HL-60/S4 (cell line): ENCODE data around the gene GAPVD1.

Experiments
- in situ Hi-C: fragments of 300-500 bp; cut with MboI; formaldehyde crosslinking; loops from 2 replicates; pipeline ENCODE4 v1.14.3; 2022; ENCODE audit warnings: low sequenced_read_pairs

The GAPVD1 gene

GRCh38 chr9:125400232-125400631 lies 138.6 kb downstream of the GAPVD1 start:
- in situ Hi-C loops: loop anchor here (25.0 kb wide), 3 partner anchors 212 to 1087 kb away; no protein-coding TSS in a partner anchor

GRCh38 chr9:125400725-125401716 lies 139.4 kb downstream of the GAPVD1 start:
- in situ Hi-C loops: loop anchor here (25.0 kb wide), 3 partner anchors 211 to 1086 kb away; no protein-coding TSS in a partner anchor

DNA sequence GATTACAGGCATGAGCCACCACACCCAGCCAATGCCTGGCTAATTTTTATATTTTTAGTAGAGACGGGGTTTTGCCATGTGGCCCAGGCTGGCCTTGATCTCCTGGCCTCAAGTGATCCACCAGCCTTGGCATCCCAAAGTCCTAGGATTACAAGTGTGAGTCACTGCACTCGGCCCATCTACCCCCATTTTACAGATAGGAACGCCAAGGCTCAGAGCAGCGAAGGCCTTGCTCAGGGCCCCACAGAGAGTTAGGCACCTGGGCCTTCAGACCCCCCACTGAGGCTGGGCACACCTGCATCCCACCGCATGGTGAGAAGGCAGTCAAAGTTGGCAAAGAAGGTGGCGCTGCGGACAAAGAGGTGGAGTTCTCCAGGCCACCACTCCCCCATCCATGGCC lies 143.1 kb downstream of the GAPVD1 start:
- in situ Hi-C loops: loop anchor here (25.0 kb wide), 3 partner anchors 208 to 1083 kb away; no protein-coding TSS in a partner anchor

DNA sequence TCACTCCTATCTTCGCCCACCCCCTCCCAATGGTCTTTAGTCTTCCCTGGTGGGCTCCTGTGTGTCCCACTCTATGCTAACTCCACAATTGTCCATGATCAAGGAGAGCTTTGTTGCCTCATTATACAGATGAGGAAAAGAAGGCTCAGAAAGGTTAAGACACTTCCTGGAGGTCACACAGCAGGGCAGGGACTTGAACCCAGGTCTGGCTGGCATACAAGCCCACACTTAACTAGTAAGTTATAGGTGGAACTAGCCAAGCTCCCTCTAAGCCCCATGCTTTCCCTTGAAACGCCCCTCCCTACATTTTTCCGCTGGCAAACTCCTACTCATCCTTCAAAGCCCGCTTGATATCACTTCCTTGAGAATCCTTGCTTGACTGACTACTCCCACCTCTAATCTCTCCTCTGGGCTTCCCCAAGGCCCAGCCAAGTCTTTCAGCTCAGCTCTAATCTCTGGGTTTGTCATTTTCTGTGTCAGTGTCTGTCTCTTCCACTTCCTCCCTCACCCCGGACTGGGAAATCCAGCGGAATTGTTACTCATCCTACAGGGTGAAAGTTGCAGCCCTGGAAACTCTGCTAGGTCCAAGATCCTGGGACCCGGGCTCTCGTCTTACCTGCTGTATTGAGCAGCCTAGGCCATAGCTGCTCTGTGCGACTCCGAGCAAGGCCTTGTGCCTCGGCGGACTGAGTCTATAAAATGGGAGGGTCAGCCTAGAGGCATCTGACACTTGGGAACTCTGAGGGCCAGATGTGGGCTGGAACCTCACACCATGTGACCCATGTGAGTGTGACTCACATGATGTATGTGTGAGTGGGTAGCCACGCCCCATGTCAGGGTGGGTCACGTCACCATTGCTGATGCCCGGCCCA lies 144.5 kb downstream of the GAPVD1 start:
- in situ Hi-C loops: loop anchor here (25.0 kb wide), 3 partner anchors 206 to 1081 kb away; no protein-coding TSS in a partner anchor

- in situ Hi-C loops: loop anchor here (25.0 kb wide), 3 partner anchors 206 to 1081 kb away; no protein-coding TSS in a partner anchor
These were observed 145.1 kb downstream of the GAPVD1 start for GRCh38 chr9:125406810-125407087.

- in situ Hi-C loops: loop anchor here (25.0 kb wide), 3 partner anchors 205 to 1080 kb away; no protein-coding TSS in a partner anchor
These were observed 145.9 kb downstream of the GAPVD1 start for GRCh38 chr9:125407432-125407973.

DNA sequence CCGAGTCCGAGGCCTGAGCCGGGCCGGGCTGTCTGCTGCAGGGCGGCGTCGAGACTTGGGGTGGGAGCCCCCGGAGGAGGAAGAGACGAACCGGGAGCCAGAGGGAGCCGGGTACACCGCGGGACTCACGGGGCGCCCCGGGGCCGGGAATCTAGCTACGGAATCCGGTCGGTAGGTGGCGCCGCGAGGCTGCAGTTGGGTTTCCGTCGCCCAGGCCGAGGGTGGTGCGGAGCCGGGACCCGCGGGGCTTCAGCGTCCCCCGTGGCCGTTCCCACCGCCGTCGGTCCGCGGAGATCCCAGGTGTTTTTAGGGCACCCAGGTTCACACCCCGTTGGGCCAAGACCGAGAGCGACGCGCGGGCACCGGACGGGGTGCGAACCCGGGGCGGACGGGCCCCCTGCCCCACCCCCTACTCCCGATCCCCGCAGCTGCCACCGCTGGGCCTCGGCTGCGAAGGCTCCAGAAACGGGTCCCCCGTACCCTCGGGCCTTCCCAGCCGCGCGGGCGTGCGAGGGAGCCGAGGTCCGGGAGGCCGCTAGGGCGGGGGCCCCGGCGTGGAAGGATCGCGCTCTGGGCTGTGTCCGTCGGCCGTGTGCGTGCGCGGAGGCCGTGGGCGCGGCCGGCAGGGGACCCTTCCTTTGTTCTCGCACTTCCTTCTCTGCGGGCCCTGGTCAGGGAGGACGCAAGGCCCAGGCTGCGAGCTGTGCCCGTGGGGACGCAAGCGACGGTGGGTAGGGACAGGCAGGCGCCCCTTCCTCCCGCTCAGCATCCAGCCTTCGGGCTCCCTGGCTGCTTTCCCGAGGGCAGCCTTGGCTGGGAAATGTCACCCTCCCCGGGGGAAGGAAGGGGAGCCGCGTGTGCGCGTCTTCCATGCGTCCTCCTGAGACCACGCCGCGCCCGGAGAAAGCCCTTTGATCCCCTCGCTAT lies 146.6 kb downstream of the GAPVD1 start:
- in situ Hi-C loops: loop anchor here (25.0 kb wide), 3 partner anchors 204 to 1079 kb away; no protein-coding TSS in a partner anchor

DNA sequence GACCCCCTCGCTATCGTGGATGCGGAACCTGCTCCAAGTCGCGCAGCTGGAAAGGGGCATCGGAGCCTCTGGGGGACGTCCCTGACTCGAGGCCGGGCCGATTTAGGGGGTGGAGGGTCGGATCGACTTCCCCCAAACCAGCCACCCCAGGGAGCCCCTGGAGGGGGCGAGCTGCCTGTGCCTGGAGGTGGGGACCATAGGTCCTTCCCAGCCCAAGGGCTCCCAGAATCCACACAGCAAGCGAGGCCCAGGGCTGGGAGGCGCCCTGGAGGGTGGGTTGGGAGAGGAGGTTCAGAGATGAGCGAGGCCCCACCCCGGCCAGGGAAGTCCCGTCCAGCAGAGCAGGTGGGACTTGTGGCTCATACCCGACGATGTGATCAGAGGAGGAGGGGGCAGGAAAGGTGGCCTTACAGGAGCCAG lies 147.6 kb downstream of the GAPVD1 start:
- in situ Hi-C loops: loop anchor here (25.0 kb wide), 3 partner anchors 203 to 1078 kb away; no protein-coding TSS in a partner anchor

DNA sequence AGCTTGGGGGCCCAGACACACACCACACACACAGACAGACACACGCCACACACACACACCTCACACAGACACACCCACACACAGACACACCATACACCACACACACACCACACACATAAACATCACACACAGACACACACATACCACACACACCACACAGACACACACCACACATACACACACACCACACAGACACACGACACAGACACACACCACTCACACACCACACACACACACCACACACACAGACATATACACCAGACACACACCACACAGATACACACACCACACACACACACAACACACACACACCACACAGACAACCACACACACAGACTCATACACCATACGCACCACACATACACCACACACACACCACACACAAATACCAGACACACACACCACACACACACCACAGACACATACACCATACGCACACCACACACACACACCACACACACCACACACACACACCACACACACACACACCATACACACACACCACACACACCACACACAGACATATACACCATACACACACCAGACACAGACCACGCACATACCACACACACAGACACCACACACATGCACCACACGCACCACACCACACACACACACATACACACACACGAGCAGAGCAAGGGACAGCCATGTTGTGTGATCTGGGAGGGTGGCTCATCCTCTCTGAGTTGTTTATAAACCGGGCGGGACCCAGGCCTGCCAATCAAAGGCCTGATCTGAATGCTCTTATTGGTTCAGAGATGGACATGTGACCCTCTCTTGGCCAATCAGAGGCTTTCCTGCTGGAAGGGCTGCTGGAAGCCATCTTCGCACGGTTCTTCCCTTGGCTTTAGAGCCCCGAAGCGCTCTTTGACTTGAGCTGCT lies 148.3 kb downstream of the GAPVD1 start:
- in situ Hi-C loops: loop anchor here (25.0 kb wide), 3 partner anchors 202 to 1077 kb away; no protein-coding TSS in a partner anchor

- in situ Hi-C loops: loop anchor here (25.0 kb wide), 3 partner anchors 202 to 1077 kb away; no protein-coding TSS in a partner anchor
These were observed 148.9 kb downstream of the GAPVD1 start for GRCh38 chr9:125410522-125410894.

DNA sequence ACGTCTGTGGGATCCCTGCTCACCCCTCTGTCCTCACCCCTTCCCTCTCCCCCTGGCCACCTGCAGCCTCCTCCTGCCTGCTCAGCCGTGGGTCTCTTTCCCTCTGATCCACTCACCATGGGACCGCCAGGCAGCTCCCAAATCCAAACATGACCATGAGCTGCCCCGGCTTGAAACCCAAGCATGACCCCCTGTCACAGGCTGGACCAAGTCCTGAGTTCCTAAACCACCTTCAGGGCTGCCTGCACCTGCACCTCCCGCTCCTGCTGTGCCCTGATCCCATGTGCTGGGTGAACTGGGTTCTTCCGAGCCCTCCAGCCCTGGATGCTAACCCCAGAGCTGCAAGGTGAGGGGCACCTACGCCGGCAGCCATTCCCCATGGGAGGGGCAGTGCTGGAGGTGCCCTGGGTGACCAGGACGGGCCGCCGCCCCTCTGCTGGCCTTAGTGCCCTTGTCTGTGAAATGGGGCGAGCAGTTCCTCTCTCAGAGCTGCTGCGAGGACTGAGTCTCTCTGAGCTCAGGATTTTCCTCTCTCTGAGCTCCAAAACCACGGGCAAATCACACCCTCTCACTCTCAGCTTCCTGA lies 149.6 kb downstream of the GAPVD1 start:
- in situ Hi-C loops: loop anchor here (25.0 kb wide), 3 partner anchors 201 to 1076 kb away; no protein-coding TSS in a partner anchor

DNA sequence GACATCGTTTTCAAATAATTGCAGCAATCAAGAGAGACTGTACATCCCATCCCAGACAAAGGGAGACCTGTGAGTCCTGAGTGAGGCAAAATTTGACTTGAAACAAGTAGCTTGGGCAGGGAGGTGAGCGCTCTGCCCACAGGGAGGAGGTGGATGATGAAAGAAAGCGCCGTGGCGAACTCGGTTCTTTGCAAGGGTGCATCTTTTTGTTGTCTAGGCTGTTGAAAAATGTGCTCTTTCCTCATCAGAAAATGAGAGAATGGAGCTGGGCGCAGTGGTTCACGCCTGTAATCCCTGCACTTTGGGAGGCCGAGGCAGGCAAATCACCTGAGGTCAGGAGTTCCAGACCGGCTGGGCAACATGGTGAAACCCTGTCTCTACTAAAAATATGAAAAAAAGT lies 150.5 kb downstream of the GAPVD1 start:
- in situ Hi-C loops: loop anchor here (25.0 kb wide), 3 partner anchors 200 to 1075 kb away; no protein-coding TSS in a partner anchor

DNA sequence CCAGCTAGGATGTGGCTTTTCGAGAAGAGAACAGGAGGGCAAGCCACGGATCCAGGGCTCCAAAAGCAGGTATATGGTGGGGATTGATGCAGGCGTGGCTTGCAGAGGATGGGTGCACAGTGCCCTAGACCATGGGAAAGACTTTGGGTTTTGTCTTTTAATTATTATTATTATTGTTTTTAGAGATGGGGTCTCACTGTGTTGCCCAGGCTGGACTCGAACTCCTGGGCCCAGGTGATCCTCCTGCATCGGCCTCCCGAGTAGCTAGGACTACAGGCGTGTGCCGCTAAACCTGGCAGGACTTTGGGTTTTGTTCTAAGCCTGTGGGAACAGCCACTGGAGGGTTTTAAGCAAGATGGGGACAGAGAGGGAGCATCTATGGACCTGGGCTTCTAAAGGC lies 152.0 kb downstream of the GAPVD1 start:
- in situ Hi-C loops: loop anchor here (25.0 kb wide), 3 partner anchors 199 to 1074 kb away; no protein-coding TSS in a partner anchor

- in situ Hi-C loops: loop anchor here (25.0 kb wide), 3 partner anchors 196 to 1071 kb away; no protein-coding TSS in a partner anchor
These were observed 154.2 kb downstream of the GAPVD1 start for GRCh38 chr9:125415583-125416460.

- in situ Hi-C loops: loop anchor here (25.0 kb wide), 3 partner anchors 196 to 1071 kb away; no protein-coding TSS in a partner anchor
These were observed 154.9 kb downstream of the GAPVD1 start for GRCh38 chr9:125416517-125416916.
